Glomerular visceral epithelial cell (primary cell): ENCODE data around the gene PIK3C2G.
"Not testable (repeated sequence)": the region's sequence is repeated elsewhere in the genome, so short reads cannot be mapped to it uniquely, and the experiment has no call there.

Experiments used
- DNase-seq: peaks from one replicate; pipeline ENCODE4 v3.0.0-alpha.2; 2016; ENCODE audit errors: extremely low spot score

PIK3C2G gene

GRCh38 chr12:18261273-18261672 is at the start of gene PIK3C2G:
Gene PIK3C2G (plus strand): TSS chr12:18261518. CDS start chr12:18282082, 20,564 bp downstream.
- no peak for DNase-seq

- no peak for DNase-seq
Observed at GRCh38 chr12:18217966-18218365, 43.4 kb upstream of the PIK3C2G start.

GRCh38 chr12:18221726-18222125 is 39.6 kb upstream of the PIK3C2G start:
- no peak for DNase-seq

GRCh38 chr12:18222699-18223098 is 38.6 kb upstream of the PIK3C2G start:
- no peak for DNase-seq

- DNase-seq = peak; percentile 37
Observed at GRCh38 chr12:18224745-18225144, 36.6 kb upstream of the PIK3C2G start.

GRCh38 chr12:18239526-18239925 is 21.8 kb upstream of the PIK3C2G start:
- no peak for DNase-seq

- no peak for DNase-seq
Observed at GRCh38 chr12:18242380-18243089, 18.8 kb upstream of the PIK3C2G start.

- DNase-seq = no peak
Observed at GRCh38 chr12:18243238-18243637, 18.1 kb upstream of the PIK3C2G start.

GRCh38 chr12:18246066-18246465 is 15.3 kb upstream of the PIK3C2G start:
- DNase-seq = no peak

GRCh38 chr12:18250313-18250916 is 10.9 kb upstream of the PIK3C2G start:
- peak; percentile 63 for DNase-seq

- DNase-seq = no peak
Observed at GRCh38 chr12:18254081-18254480, 7.2 kb upstream of the PIK3C2G start.

GRCh38 chr12:18255004-18255403 is 6.3 kb upstream of the PIK3C2G start:
- DNase-seq = not testable (repeated sequence)

- no peak for DNase-seq
Observed at GRCh38 chr12:18257251-18257650, 4.1 kb upstream of the PIK3C2G start.

- DNase-seq = no peak
Observed at GRCh38 chr12:18258929-18259328, 2.4 kb upstream of the PIK3C2G start.

- no peak for DNase-seq
Observed at GRCh38 chr12:18259906-18260682, 1.2 kb upstream of the PIK3C2G start.

- DNase-seq = no peak
Observed at GRCh38 chr12:18261906-18262305, 588 bp downstream of the PIK3C2G start.

GRCh38 chr12:18262514-18262913 is 1.2 kb downstream of the PIK3C2G start:
- no peak for DNase-seq

GRCh38 chr12:18264581-18265075 is 3.3 kb downstream of the PIK3C2G start:
- no peak for DNase-seq

GRCh38 chr12:18267427-18268099 is 6.2 kb downstream of the PIK3C2G start:
- no peak for DNase-seq

- no peak for DNase-seq
Observed at GRCh38 chr12:18270958-18271460, 9.7 kb downstream of the PIK3C2G start.

GRCh38 chr12:18275981-18276380 is 14.7 kb downstream of the PIK3C2G start:
- peak; percentile 39 for DNase-seq

GRCh38 chr12:18277196-18277595 is 15.9 kb downstream of the PIK3C2G start:
- no peak for DNase-seq
